T-helper 22 cell (primary cell): Measurements from ENCODE around the gene HS1BP3.

Experiments
- DNase-seq: peaks from one replicate; pipeline ENCODE4 v3.0.0-alpha.2; 2020; ENCODE audit warnings: low read depth

HS1BP3 gene

GRCh38 chr2:20629581-20630171 lies 21.2 kb downstream of the HS1BP3 start:
- no peak for DNase-seq

GRCh38 chr2:20629181-20629580 lies 21.7 kb downstream of the HS1BP3 start:
- DNase-seq: no peak

DNA sequence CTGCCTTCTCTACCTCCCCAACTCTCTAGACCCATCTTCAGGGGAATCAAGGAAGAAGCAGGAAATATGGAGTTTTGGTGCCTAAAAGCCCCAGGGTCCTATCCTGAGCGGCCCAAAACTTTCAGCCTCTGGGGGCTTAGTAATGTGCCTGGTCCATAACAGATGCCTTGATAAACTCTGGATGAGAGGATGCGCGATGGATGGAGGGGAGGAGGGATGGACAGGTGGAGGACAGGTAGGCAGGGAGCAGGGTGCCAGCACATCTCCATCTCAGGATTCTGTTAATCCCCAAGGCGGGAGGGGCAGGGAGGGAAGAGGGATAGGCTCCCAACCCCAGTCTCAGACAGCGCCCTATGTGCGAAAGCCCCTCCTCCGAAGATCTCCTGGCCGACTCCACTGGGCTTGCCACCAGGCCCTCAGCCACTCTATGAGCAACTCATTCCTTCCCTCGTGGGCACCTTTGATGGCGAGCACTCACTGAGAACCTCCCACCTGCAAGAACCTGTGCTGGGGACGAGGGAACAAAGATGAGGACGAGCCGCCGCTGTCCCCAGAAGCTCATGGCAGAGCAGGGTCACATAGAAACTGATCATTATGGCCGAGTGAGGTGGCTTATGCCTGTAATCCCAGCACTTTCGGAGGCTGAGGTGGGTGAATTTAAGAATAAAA lies 23.1 kb downstream of the HS1BP3 start:
- no peak for DNase-seq

DNA sequence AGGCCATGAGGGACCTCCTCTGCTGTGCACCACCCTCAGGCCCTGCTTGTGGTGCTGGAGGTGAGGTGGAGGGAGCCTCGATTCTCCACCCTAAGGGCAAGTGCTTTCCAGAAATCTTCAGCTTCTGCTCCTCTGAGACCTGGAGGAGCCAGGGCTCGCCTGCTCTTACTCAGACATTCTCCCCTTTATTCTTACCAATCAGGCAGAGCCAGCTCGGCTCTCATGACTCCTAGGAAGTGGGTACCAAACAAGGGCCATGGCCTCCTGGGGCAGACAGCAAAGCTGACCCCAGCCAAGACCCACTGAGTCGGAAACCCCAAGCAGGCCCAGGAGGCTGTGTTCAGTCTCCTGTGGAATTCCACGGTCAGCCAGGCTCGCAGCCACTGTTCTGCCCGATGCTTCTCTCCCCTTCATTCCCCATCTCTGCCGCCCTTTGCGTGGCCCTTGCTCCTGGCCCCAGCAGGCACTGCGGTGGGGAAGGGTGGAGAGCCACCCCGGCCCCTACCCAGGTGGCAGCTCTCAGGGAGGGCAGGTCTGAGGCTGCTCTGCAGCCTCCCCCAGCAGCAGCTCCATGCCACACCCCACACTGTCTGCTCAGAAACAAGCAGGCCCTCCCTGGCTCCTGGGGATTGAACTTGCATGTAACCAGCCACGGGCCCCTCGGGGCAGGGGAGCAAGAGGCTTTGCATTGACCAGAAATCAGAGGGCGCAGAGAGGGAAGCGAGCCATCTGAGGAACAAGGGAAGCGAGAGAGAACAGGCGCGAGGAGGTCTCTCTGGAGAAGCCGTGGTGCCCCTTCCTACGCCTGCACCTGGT lies 24.0 kb downstream of the HS1BP3 start:
- DNase-seq: no peak

GRCh38 chr2:20626392-20626697 lies 24.6 kb downstream of the HS1BP3 start:
- no peak for DNase-seq

DNA sequence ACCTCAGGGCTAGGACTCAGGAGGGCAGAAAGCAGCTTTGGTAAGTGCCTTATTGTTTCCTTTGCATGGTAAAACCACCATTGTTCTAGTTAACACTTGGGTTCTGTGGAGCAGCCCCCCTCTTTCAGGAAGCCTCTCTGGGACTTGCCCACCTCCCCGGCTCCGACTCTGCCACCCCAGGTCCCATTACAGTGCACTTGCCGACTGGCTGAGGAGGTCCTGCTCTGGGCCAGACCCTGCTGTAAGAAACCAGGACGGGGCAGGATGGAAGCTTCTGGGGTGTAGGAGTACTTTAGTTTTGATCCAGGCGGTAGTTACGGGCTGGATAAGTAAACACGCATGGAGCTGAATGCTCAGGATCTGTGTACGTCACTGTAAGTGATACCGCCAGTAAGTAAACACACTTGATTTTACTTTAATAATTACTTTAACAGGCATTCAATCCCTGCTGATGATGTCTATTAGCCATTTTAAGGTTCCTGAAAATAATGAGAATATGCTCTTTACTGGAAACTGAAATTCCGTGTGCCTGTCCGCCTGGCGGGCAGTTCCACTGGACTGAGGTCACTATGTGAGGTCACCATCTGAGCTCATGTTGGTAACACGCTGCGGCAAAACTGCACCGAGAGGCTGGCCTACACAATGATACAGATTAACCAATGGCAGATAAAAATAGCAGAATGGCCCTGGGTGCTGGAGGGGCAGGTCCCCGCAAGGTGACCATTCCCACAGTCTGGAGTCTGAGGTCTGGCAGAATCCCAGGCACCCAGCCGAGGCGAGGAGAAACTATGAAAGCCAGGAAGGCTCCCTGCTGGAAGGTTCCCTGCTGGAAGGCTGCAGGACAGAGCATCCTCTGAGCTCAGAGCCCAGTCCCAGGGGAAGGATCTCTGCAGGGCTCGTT lies 25.2 kb downstream of the HS1BP3 start:
- no peak for DNase-seq

DNA sequence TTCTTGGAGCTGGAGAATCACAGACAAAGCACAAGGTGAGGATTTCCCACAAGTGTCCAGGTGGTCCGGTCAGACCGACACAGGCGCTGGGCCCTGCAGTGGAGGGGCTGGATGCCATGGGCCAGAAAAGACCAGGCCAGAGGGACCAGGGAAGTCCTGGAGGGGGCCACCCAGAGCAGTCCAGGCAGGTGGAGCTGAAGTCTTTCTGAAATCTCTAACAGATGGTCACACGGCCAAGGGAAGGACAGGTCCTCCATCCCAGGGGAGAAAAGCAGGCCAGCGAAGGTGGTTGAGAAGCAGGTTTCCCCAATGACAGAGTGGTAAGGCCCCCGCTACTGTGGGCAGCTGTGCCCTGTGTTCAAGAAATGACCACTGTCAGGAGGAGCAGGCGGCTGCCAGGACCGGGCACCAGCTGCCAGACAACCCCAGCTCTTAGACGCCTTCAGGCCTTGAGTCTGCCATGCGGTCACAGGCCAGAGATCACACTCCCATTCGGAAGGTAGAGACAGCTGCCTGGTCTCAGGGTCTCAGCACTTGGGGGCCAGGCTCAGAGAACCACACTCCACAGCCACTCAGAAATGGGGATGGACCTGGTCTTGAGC lies 25.9 kb downstream of the HS1BP3 start:
- DNase-seq: no peak

- DNase-seq: no peak
Observed at GRCh38 chr2:20624156-20624883, 26.6 kb downstream of the HS1BP3 start.

DNA sequence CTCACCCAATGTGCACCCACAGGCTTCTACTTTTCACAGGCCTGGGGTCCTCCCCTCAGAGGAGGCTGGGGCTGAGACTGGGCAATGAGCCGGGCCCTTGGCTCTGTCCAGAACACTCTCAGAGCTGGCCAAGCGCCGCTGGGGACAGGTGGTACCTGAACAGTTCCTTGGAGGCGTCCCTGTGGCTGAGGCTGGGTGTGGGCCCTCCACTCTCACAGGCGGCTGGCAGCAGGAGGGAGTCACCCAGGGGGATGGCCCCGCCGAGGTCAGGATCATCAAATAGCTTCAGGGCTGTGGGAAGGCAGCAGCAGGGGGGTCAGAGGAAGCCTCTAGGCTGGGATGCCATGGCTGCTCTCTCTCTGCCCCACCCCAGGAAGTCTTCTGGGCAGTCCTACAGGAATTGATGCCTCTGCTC lies 27.1 kb downstream of the HS1BP3 start:
- DNase-seq: no peak

DNA sequence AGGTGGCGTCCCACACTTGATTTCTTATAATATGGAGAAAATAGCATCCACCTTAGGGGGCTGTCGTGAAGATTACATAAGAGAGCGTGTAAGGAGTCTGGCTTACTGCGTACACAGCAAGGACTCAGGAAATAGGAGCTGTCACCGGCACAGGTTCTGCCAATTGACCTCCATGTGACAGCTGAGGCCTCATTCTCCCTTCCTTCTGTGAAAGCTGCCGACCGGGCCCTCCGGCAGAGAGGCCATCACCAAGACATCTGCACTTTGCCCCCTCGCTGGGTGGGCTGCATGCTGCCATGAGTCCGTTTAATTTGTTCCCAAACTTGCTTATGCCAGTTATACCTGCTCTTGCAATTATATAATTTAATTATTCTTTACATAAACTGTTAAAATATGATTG lies 27.7 kb downstream of the HS1BP3 start:
- DNase-seq: no peak

- no peak for DNase-seq
Observed at GRCh38 chr2:20622731-20623130, 28.2 kb downstream of the HS1BP3 start.

DNA sequence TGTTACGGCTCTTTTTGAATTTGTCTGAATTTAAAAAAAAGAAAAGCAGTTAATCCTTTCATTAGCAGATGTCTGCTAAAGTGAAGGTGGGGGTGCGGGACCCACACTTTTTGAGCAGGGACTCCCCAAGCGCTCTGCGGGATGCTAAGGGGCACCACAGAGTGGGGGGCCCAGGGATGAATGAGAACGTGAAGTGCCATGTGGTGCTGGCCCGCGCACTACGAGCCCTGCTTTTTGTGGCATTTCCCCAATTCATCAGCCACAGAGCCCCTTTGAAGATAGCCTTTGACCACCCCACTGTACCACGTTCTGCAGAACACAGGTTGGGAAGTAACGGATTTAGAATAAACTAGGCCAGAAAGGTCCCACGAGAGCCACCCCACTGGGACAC lies 28.6 kb downstream of the HS1BP3 start:
- no peak for DNase-seq

- no peak for DNase-seq
Observed at GRCh38 chr2:20621366-20622295, 29.3 kb downstream of the HS1BP3 start.

- no peak for DNase-seq
Observed at GRCh38 chr2:20620696-20621365, 30.1 kb downstream of the HS1BP3 start.

- no peak for DNase-seq
Observed at GRCh38 chr2:20620271-20620681, 30.6 kb downstream of the HS1BP3 start.

DNA sequence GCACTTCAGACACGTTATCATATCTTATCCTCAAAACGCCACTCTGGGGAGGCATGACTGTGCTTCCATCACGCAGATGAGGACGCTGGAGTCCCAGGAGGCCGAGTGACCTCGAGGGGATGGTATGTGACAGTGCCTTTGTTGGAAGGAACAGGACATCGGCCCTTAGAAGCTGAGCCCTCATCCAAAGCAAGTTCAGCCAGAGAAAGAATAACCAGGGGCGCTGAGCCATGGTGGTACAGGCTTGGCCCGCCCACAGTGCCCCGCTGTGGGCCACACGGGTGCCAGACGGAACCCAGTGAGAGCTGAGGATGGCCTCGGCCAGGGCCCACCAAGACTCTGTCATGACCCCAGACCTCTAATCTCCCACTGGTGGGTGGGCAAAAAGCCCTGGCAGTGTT lies 31.3 kb downstream of the HS1BP3 start:
- DNase-seq: no peak

- no peak for DNase-seq
Observed at GRCh38 chr2:20618886-20619521, 31.9 kb downstream of the HS1BP3 start.

GRCh38 chr2:20618468-20618885 lies 32.4 kb downstream of the HS1BP3 start:
- no peak for DNase-seq

DNA sequence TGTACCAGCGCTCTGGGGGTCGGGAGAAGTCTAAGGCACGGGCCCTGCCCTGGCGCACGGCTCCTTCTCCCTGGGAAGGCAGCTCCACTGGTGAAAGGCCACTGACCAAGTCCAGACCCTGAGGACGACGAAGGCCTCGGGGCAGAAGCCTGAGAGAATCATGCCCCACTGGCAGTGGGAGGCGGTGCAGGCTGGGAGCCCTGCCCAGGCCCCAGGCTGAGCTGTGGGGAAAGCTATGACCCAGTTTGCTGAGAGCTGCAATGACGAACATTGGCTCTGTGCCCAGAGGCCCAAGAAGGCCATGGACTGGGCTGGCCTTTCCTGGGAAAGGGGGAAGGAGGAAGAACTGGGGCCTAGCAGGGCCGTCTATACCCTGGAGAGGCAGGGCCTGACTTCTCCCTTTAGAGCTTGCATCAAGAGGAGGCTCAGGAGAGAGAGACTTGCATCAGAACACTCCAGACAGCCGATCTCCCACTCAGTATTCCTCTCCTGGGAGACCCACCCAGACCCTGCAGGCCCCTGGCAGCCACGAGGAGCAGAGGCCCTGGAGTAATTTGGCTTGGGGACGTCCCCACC lies 32.9 kb downstream of the HS1BP3 start:
- DNase-seq: no peak
